ENCODE data around the gene ZFYVE1. TPM values are rescaled to one million over a fixed set of nuclear protein-coding genes. Genes with fewer than 3 reads are reported as not detected.
"Not testable (repeated sequence)": the region's sequence is repeated elsewhere in the genome, so short reads cannot be mapped to it uniquely, and the experiment has no call there.

The ZFYVE1 gene
- total RNA-seq, 1 experiment from 2014 or later, result 9.0 TPM

DNA sequence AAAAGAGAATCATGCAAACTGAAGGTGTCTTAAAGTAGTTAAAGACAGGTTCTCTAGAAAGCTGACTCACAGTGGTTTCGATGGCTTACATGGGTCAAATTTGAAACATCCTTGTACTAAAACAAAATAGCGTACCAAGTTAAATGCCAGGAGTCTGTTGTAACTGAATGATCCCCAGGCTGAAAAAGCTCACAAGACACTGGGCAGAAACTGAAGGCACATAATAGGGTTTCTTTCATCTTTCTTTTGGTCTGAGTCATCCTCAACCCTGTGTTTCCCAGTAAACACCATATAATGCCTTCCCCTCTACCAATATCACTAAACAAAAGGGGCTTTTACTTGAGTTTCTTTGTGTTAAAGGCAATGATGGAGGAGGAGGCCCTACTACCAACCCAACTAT is 12.8 kb downstream of the ZFYVE1 start:
- no peaks in the 10 kb centered on the region for H3K9me2 ChIP-seq (ENCODE audit: insufficient read depth)
- intact Hi-C loops (cut with micrococcal nuclease; ENCODE audit: unreplicated experiment), result no loop called here
- H3K27me3 ChIP-seq (ENCODE audit: insufficient read depth, low read depth), result no peaks in the 10 kb centered on the region
- no peak overlapping the region for H3K4me3 ChIP-seq
- no peaks in the 10 kb centered on the region for H3K79me2 ChIP-seq (ENCODE audit: low read depth)
- ChIA-PET POLR2A (ENCODE audit: unreplicated experiment) (no interaction called here), CTCF (no interaction called here)
- TF ChIP-seq EZH2 (IDR thresholded peaks at IDR 0.05; ENCODE audit: low read depth), result no peak
- TF ChIP-seq, protein P1, sequence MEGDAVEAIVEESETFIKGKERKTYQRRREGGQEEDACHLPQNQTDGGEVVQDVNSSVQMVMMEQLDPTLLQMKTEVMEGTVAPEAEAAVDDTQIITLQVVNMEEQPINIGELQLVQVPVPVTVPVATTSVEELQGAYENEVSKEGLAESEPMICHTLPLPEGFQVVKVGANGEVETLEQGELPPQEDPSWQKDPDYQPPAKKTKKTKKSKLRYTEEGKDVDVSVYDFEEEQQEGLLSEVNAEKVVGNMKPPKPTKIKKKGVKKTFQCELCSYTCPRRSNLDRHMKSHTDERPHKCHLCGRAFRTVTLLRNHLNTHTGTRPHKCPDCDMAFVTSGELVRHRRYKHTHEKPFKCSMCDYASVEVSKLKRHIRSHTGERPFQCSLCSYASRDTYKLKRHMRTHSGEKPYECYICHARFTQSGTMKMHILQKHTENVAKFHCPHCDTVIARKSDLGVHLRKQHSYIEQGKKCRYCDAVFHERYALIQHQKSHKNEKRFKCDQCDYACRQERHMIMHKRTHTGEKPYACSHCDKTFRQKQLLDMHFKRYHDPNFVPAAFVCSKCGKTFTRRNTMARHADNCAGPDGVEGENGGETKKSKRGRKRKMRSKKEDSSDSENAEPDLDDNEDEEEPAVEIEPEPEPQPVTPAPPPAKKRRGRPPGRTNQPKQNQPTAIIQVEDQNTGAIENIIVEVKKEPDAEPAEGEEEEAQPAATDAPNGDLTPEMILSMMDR (conservative IDR thresholded peaks at IDR 0.05), result no peak
- peak overlapping the region; percentile 67 for H3K27ac ChIP-seq
- no peak overlapping the region for H2AFZ ChIP-seq
- H3K4me1 ChIP-seq (replicated peaks; ENCODE audit: insufficient read depth), result peaks cover 7% of the 10 kb centered on the region; the same call in 1 of the 2 replicates
- BruUV-seq (replicated peaks), result no TSS peak
- no peaks in the 10 kb centered on the region for H3K36me3 ChIP-seq (ENCODE audit: low read depth)
- no peak overlapping the region for H3K4me2 ChIP-seq
- no peaks in the 10 kb centered on the region for H3K9me3 ChIP-seq (ENCODE audit: insufficient read depth, low read depth)
- H4K20me1 ChIP-seq (ENCODE audit: insufficient read depth), result no peaks in the 10 kb centered on the region
- peak in 1 of 2 experiments; percentile 70 for DNase-seq
- H3F3A ChIP-seq (ENCODE audit: insufficient read depth, low read depth), result peaks cover 9% of the 10 kb centered on the region; the same call in 1 of the 2 replicates

DNA sequence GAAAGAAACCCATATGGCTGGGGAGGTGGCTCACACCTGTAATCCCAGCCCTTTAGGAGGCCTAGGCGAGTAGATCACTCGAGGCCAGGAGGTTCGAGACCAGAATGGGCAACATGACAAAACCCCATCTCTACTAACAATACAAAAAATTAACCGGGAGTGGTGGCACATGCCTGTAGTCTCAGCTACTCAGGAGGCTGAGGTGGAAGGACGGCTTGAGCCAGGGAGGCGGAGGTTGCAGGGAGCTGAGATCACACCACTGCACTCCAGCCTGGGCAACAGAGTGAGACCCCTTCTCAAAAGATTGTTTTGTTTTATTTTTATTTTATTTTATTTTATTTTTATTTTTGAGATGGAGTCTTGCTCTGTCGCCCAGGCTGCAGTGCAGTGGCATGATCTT is 15.7 kb downstream of the ZFYVE1 start:
- BruUV-seq (replicated peaks); CTCF ChIA-PET: not testable (repeated sequence)

DNA sequence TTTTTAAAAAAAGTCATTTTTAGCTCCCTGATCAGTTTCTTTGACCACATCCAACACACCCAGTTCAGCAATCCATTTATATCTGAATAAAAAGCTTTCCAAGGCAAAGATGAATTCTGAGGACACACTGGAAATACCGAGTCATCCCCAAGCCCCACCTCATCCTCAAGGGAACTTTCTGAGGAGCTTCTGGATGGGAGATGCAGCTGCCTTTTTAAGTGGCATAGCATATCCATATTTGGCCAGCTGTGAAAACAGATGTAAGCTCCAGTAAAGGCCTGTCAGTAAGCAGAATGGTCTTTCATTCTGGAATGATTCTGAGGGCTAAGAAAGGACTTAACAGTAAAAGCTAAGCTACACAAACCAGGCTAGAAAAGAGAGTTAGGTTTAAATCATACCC is 18.4 kb downstream of the ZFYVE1 start:
- BruUV-seq (replicated peaks), result no TSS peak
- TF ChIP-seq, protein P1 (conservative IDR thresholded peaks at IDR 0.05), result no peak
- no peak for TF ChIP-seq EZH2 (IDR thresholded peaks at IDR 0.05; ENCODE audit: low read depth)
- Histone ChIP-seq H3K4me3 (no peak overlapping the region), H4K20me1 (ENCODE audit: insufficient read depth) (no peaks in the 10 kb centered on the region), H3F3A (ENCODE audit: insufficient read depth, low read depth) (peaks cover under 1% of the 10 kb centered on the region; the same call in 1 of the 2 replicates), H3K9me2 (ENCODE audit: insufficient read depth) (no peaks in the 10 kb centered on the region), H3K4me1 (replicated peaks; ENCODE audit: insufficient read depth) (no peaks in the 10 kb centered on the region), H3K27ac (no peak overlapping the region), H3K27me3 (ENCODE audit: insufficient read depth, low read depth) (no peaks in the 10 kb centered on the region), H3K9me3 (ENCODE audit: insufficient read depth, low read depth) (no peaks in the 10 kb centered on the region), H2AFZ (no peak overlapping the region), H3K4me2 (no peak overlapping the region), H3K36me3 (ENCODE audit: low read depth) (no peaks in the 10 kb centered on the region), H3K79me2 (ENCODE audit: low read depth) (no peaks in the 10 kb centered on the region)
- no peak for DNase-seq
- ChIA-PET CTCF (no interaction called here), POLR2A (ENCODE audit: unreplicated experiment) (no interaction called here)
- intact Hi-C loops (cut with micrococcal nuclease; ENCODE audit: unreplicated experiment), result no loop called here

More for the DNA sequence above, 15.7 kb downstream of the ZFYVE1 start:
- H3F3A ChIP-seq (ENCODE audit: insufficient read depth, low read depth); POLR2A ChIA-PET (ENCODE audit: unreplicated experiment); H3K4me2 ChIP-seq; DNase-seq; H4K20me1 ChIP-seq (ENCODE audit: insufficient read depth); H3K36me3 ChIP-seq (ENCODE audit: low read depth); H3K9me2 ChIP-seq (ENCODE audit: insufficient read depth); H2AFZ ChIP-seq; H3K27ac ChIP-seq; H3K4me3 ChIP-seq; H3K9me3 ChIP-seq (ENCODE audit: insufficient read depth, low read depth); H3K27me3 ChIP-seq (ENCODE audit: insufficient read depth, low read depth); H3K4me1 ChIP-seq (replicated peaks; ENCODE audit: insufficient read depth); H3K79me2 ChIP-seq (ENCODE audit: low read depth); intact Hi-C loops (cut with micrococcal nuclease; ENCODE audit: unreplicated experiment): not testable (repeated sequence)

DNA sequence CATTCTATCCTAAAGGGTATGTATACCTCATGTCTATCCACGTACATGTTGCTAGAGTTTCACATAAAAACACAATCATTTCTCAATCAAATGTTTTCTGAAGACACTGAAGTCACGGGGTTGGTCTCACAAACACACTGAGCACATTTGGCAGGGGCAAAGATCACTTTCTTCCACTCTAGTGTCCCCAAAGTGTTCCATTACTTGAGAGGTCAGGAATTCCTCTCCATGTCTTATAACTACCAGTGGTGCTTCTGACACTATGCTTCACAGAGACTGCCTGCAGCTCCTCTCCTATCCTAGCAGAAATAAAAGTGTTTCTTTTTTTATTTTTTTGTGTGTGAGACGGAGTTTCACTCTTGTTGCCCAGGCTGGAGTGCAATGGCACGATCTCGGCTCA is 19.1 kb downstream of the ZFYVE1 start:
- no TSS peak for BruUV-seq (replicated peaks)

DNA sequence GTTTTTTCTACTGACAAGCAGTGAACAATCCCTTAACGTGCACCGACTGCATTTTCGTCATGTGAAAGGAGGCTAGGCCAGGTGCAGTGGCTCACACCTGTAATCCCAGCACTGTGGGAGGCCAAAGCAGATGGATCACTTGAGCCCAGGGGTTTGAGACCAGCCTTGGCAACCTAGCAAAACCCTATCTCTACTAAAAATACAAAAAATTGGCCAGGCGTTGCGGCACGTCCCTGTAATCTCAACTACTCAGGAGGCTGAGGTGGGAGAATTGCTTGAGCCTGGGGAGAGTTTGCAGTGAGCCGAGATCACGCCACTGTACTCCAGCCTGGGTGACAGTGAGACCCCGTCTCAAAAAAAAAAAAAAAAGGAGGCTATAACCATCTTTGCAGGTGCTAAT is 22.3 kb downstream of the ZFYVE1 start:
- H3K9me2 ChIP-seq (ENCODE audit: insufficient read depth); H4K20me1 ChIP-seq (ENCODE audit: insufficient read depth); H3K27me3 ChIP-seq (ENCODE audit: insufficient read depth, low read depth); CTCF ChIA-PET; DNase-seq; H3K4me2 ChIP-seq; BruUV-seq (replicated peaks); H3K36me3 ChIP-seq (ENCODE audit: low read depth); POLR2A ChIA-PET (ENCODE audit: unreplicated experiment); H2AFZ ChIP-seq; H3K27ac ChIP-seq; H3F3A ChIP-seq (ENCODE audit: insufficient read depth, low read depth); H3K79me2 ChIP-seq (ENCODE audit: low read depth); H3K9me3 ChIP-seq (ENCODE audit: insufficient read depth, low read depth); H3K4me3 ChIP-seq; intact Hi-C loops (cut with micrococcal nuclease; ENCODE audit: unreplicated experiment); H3K4me1 ChIP-seq (replicated peaks; ENCODE audit: insufficient read depth): not testable (repeated sequence)

More for the DNA sequence above, 19.1 kb downstream of the ZFYVE1 start:
- TF ChIP-seq EZH2 (IDR thresholded peaks at IDR 0.05; ENCODE audit: low read depth), result no peak
- TF ChIP-seq, protein P1 (conservative IDR thresholded peaks at IDR 0.05), result no peak
- H3K36me3 ChIP-seq (ENCODE audit: low read depth), result no peaks in the 10 kb centered on the region
- CTCF ChIA-PET, result no interaction called here
- no peaks in the 10 kb centered on the region for H4K20me1 ChIP-seq (ENCODE audit: insufficient read depth)
- no peaks in the 10 kb centered on the region for H3K4me1 ChIP-seq (replicated peaks; ENCODE audit: insufficient read depth)
- POLR2A ChIA-PET (ENCODE audit: unreplicated experiment), result no interaction called here
- no peak overlapping the region for H2AFZ ChIP-seq
- H3K9me3 ChIP-seq (ENCODE audit: insufficient read depth, low read depth), result no peaks in the 10 kb centered on the region
- H3K27ac ChIP-seq, result no peak overlapping the region
- intact Hi-C loops (cut with micrococcal nuclease; ENCODE audit: unreplicated experiment), result no loop called here
- no peaks in the 10 kb centered on the region for H3F3A ChIP-seq (ENCODE audit: insufficient read depth, low read depth)
- H3K4me3 ChIP-seq, result no peak overlapping the region
- H3K9me2 ChIP-seq (ENCODE audit: insufficient read depth), result no peaks in the 10 kb centered on the region
- H3K4me2 ChIP-seq, result no peak overlapping the region
- no peaks in the 10 kb centered on the region for H3K79me2 ChIP-seq (ENCODE audit: low read depth)
- H3K27me3 ChIP-seq (ENCODE audit: insufficient read depth, low read depth), result no peaks in the 10 kb centered on the region
- DNase-seq, result no peak

All from PC-9 (cell line).